CD4-positive, CD25-positive, alpha-beta regulatory T cell (primary cell): ENCODE results near the gene CDC42BPG. TPM values are rescaled to one million over a fixed set of nuclear protein-coding genes. Genes with fewer than 3 reads are reported as not detected.

Experiments used
- ATAC-seq, 2 donors: fragments of 150-1000 bp; cut with Tn5 transposase; one replicate each; pipeline ENCODE4 v1.10.0; 2021; ENCODE audit warnings: low read depth in 2 of 2, moderate number of reproducible peaks in 2 of 2, moderate library complexity in 1 of 2
- DNase-seq, 3 donors: peaks; one replicate each; pipeline versions ENCODE4 v3.0.0 to v3.0.0-alpha.2; 2012 to 2022; ENCODE audit warnings: mixed read lengths in 1 of 3
- H3K27ac ChIP-seq: one replicate; pipeline ENCODE4 v1.7.0; 2013; ENCODE audit warnings: mild to moderate bottlenecking, low read length; ENCODE audit not compliant: insufficient read depth, poor library complexity, severe bottlenecking
- H3K27me3 ChIP-seq: one replicate; pipeline ENCODE4 v1.7.0; 2013; ENCODE audit warnings: low read length; ENCODE audit not compliant: control insufficient read depth, insufficient read depth
- H3K36me3 ChIP-seq: one replicate; pipeline ENCODE4 v1.7.0; 2013; ENCODE audit warnings: mild to moderate bottlenecking, low read length, moderate library complexity; ENCODE audit not compliant: control insufficient read depth, insufficient read depth
- H3K4me1 ChIP-seq: 2 replicates; pipeline ENCODE4 v1.7.0; 2013; ENCODE audit warnings: mild to moderate bottlenecking, low read length; ENCODE audit not compliant: insufficient read depth, control insufficient read depth, poor library complexity, severe bottlenecking
- H3K4me3 ChIP-seq: one replicate; pipeline ENCODE4 v1.7.0; 2013; ENCODE audit warnings: low read depth, mild to moderate bottlenecking, low read length, moderate library complexity
- H3K9me3 ChIP-seq, 2 experiments: 1 replicate in 1 of 2; 2 replicates in 1 of 2; pipeline ENCODE4 v1.7.0; 2013; ENCODE audit warnings: low read length in 2 of 2, mild to moderate bottlenecking in 1 of 2, moderate library complexity in 1 of 2; ENCODE audit not compliant: control insufficient read depth in 2 of 2
- H3K27ac Mint-ChIP-seq, 3 donors: one replicate each; pipeline ENCODE4 v1.8.0; 2020 to 2022; ENCODE audit warnings: mild to moderate bottlenecking in 3 of 3, mixed read lengths in 3 of 3, moderate library complexity in 2 of 3
- H3K27me3 Mint-ChIP-seq: one replicate; pipeline ENCODE4 v1.8.0; 2022; ENCODE audit warnings: mild to moderate bottlenecking, mixed read lengths
- H3K36me3 Mint-ChIP-seq: one replicate; pipeline ENCODE4 v1.8.0; 2020; ENCODE audit warnings: mixed read lengths
- H3K4me1 Mint-ChIP-seq, 4 donors: one replicate each; pipeline ENCODE4 v1.8.0; 2020 to 2022; ENCODE audit warnings: mixed read lengths in 4 of 4, mild to moderate bottlenecking in 1 of 4
- H3K4me3 Mint-ChIP-seq, 4 donors: one replicate each; pipeline ENCODE4 v1.8.0; 2020 to 2022; ENCODE audit warnings: mild to moderate bottlenecking in 4 of 4, mixed read lengths in 4 of 4, moderate library complexity in 3 of 4
- H3K9me3 Mint-ChIP-seq, 7 donors: one replicate each; pipeline ENCODE4 v1.8.0; 2020 to 2022; ENCODE audit warnings: mixed read lengths in 7 of 7, mild to moderate bottlenecking in 3 of 7, moderate library complexity in 2 of 7
- polyA plus RNA-seq, 4 donors: library from polyadenylated mRNA; unstranded; fragments of 300-500 nt; fragmentation: Illumina TruSeq; gene quantifications; one replicate each; pipeline ENCODE4 v1.2.3, GENCODE V29; 2021
- total RNA-seq: library from RNA; stranded (reverse); gene quantifications from one replicate; pipeline ENCODE4 v1.2.3, GENCODE V29; 2022

CDC42BPG gene, protein sequence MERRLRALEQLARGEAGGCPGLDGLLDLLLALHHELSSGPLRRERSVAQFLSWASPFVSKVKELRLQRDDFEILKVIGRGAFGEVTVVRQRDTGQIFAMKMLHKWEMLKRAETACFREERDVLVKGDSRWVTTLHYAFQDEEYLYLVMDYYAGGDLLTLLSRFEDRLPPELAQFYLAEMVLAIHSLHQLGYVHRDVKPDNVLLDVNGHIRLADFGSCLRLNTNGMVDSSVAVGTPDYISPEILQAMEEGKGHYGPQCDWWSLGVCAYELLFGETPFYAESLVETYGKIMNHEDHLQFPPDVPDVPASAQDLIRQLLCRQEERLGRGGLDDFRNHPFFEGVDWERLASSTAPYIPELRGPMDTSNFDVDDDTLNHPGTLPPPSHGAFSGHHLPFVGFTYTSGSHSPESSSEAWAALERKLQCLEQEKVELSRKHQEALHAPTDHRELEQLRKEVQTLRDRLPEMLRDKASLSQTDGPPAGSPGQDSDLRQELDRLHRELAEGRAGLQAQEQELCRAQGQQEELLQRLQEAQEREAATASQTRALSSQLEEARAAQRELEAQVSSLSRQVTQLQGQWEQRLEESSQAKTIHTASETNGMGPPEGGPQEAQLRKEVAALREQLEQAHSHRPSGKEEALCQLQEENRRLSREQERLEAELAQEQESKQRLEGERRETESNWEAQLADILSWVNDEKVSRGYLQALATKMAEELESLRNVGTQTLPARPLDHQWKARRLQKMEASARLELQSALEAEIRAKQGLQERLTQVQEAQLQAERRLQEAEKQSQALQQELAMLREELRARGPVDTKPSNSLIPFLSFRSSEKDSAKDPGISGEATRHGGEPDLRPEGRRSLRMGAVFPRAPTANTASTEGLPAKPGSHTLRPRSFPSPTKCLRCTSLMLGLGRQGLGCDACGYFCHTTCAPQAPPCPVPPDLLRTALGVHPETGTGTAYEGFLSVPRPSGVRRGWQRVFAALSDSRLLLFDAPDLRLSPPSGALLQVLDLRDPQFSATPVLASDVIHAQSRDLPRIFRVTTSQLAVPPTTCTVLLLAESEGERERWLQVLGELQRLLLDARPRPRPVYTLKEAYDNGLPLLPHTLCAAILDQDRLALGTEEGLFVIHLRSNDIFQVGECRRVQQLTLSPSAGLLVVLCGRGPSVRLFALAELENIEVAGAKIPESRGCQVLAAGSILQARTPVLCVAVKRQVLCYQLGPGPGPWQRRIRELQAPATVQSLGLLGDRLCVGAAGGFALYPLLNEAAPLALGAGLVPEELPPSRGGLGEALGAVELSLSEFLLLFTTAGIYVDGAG (N-terminal part only)
- total RNA-seq = 11.6 TPM
- under 1 TPM in 2 of 4 donors, not detected in 2; 0.11 to 0.13 TPM for polyA plus RNA-seq

DNA sequence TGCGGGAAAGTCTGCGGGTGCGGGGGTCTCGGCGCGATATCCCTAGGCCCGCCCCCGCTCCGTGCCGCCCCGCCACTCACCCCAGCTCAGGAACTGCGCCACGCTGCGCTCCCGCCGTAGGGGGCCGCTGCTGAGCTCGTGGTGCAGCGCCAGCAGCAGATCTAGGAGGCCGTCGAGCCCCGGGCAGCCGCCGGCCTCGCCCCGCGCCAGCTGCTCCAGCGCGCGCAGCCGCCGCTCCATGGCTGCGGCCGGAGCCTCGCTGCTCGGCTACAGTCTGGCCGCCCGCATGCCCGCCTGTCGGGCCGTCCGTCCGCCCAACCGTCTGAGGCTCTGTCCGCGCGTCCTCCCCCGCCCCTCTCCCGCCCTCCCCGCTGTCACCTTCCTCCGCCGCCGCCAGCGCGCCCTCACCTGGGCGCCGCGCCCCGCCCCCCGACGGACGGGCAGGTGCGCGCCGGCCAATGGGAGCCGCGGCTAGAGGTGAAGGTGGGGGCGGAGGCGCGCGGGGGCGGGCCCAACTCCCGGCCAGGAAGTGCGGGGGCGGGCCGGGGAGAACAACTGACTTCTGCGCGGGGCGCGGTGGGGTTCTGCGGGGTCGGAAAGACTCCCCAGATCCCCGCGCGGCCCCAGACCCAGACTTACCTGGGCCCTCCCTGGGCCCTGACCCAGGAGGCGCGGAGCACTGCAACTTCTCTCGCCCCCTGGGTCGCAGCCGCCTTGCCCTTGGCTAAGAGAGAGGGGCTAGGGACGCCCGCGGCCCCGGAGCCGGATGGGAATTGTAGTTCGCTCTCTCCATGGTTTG lies at the start of gene CDC42BPG:
Gene CDC42BPG, minus strand, starts transcription at position 324 of the 799 bp plus-strand sequence. Its CDS starts 84 bp downstream, at position 240.
- DNase-seq (peak; percentile 76), ATAC-seq (peak; percentile 71 to 74)
- peaks cover 0 to 42% (median 22%) of the 10 kb centered on the region in 4 donors for H3K4me1 Mint-ChIP-seq
- peak within 1 kb of the TSS; percentile 71 for H3K27ac ChIP-seq
- H3K4me3 Mint-ChIP-seq = peak within 1 kb of the TSS; percentile 80 to 93 (median 86)
- peaks cover 1% of the 10 kb centered on the region for H3K36me3 Mint-ChIP-seq
- H3K27me3 Mint-ChIP-seq = peaks cover 8% of the 10 kb centered on the region
- H3K27ac Mint-ChIP-seq = peak within 1 kb of the TSS in 2 of 3 donors; percentile 69 to 94
- H3K36me3 ChIP-seq = no peaks in the 10 kb centered on the region
- H3K27me3 ChIP-seq = no peaks in the 10 kb centered on the region
- no peaks in the 10 kb centered on the region for H3K9me3 ChIP-seq
- no peaks in the 10 kb centered on the region for H3K9me3 Mint-ChIP-seq
- H3K4me3 ChIP-seq = no peak within 1 kb of the TSS
- peaks cover 41% of the 10 kb centered on the region for H3K4me1 ChIP-seq

DNA sequence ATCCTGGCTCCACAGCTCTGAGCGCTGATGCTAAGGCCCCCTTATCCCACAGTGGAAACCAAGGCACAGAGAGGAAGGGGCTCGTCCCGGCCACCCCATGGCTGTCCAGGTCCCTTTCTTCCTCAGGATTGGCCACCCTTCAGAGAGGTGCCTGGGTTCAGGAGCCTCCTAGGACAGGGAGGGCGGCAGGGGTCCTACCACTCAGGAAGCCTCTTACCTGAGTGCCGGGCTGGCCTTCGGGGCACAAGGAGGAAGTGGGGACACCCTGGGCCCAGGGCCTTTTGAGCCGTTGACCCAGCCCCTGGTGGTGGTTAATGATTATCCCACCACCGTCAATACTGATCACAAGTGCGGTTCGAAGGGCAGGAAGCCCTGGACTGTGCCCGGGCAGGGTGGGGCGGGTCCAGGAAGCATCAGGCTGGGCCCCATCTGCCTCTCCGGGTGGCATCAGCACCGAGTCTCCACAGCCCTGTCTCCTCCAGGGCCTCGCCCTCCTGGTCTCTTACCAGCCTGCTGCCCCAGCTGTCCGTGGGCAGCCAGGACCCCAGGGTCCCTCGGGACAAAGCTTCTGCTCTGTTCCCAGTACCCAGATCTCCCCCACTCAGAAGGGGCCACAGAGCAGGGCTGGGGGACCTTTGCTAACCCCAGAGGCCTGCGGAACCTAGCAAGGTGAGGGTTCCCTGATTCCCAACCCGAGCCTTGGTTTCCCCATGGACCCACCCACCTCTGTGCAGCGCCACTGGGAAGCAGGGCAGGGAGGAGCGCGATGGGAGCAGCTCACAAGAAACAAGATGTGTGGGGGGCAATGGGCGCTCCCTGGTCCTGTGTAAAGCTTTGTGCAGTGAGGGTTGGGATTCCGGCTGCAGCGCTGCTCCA lies 49.0 kb upstream of the CDC42BPG start:
- H3K9me3 Mint-ChIP-seq = peaks cover 0 to 4% (median 0%) of the 10 kb centered on the region in 7 donors
- no peak for DNase-seq
- Histone ChIP-seq H3K27me3 (no peaks in the 10 kb centered on the region), H3K27ac (no peak overlapping the region), H3K9me3 (no peaks in the 10 kb centered on the region), H3K4me1 (peaks cover 7% of the 10 kb centered on the region), H3K4me3 (no peak overlapping the region), H3K36me3 (peaks cover 13% of the 10 kb centered on the region)
- no peak overlapping the region for H3K4me3 Mint-ChIP-seq
- H3K36me3 Mint-ChIP-seq = peaks cover 3% of the 10 kb centered on the region
- H3K27ac Mint-ChIP-seq = no peak overlapping the region
- peaks cover 0 to 11% (median 4%) of the 10 kb centered on the region in 4 donors for H3K4me1 Mint-ChIP-seq
- no peaks in the 10 kb centered on the region for H3K27me3 Mint-ChIP-seq
- no peak for ATAC-seq

DNA sequence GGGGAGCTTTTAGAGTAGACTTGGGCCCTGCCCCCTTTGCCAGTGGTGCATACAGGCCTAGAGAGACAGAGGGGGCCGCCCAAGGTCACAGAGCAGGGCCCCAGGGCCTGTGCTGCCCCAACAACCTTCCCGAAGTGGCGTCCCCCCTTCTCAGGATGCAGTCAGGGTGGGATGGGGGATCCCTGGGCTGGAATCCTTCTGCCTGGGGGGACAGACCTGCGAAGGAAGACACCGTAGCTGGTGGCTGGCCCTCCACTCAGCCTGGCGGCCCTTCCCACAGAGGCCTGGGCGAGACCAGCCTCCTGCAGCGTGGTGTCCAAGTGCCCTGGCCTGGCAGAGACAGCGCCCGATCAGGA lies 48.4 kb upstream of the CDC42BPG start:
- no peak overlapping the region for H3K27ac Mint-ChIP-seq
- no peak for ATAC-seq
- no peaks in the 10 kb centered on the region for H3K27me3 ChIP-seq
- H3K36me3 Mint-ChIP-seq = peaks cover 3% of the 10 kb centered on the region
- H3K36me3 ChIP-seq = peaks cover 7% of the 10 kb centered on the region
- peaks cover 0 to 12% (median 8%) of the 10 kb centered on the region in 4 donors for H3K4me1 Mint-ChIP-seq
- H3K9me3 Mint-ChIP-seq = peaks cover 0 to 4% (median 0%) of the 10 kb centered on the region in 7 donors
- no peak overlapping the region for H3K4me3 Mint-ChIP-seq
- H3K4me3 ChIP-seq = no peak overlapping the region
- DNase-seq = no peak
- H3K9me3 ChIP-seq = no peaks in the 10 kb centered on the region
- peaks cover 12% of the 10 kb centered on the region for H3K4me1 ChIP-seq
- no peaks in the 10 kb centered on the region for H3K27me3 Mint-ChIP-seq
- no peak overlapping the region for H3K27ac ChIP-seq

DNA sequence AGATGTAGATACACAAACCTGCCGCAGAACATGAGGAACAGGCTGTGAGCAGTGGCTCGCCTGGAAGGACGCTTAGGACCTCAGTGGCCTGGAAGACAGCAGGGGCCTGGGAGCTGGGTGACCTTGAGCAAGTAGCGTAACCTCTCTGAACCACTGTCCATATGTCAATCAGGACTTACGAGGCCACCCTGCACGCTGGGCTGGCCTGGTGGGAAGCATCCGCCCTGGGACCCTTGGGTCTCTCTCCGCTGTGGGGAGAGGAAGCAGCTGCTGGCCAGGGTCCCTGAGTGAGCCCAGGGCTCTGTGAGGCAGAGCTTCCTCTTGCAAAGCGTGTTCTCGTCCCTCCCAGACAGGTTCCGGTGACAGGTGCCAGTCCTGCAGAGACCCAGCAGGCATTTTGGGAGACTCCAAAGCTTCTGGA lies 48.0 kb upstream of the CDC42BPG start:
- Histone ChIP-seq H3K4me1 (peaks cover 16% of the 10 kb centered on the region), H3K9me3 (no peaks in the 10 kb centered on the region), H3K4me3 (no peak overlapping the region), H3K27ac (no peak overlapping the region), H3K36me3 (peaks cover 5% of the 10 kb centered on the region), H3K27me3 (no peaks in the 10 kb centered on the region)
- Mint-ChIP-seq H3K4me3 (no peak overlapping the region), H3K27ac (no peak overlapping the region), H3K27me3 (no peaks in the 10 kb centered on the region), H3K36me3 (peaks cover 3% of the 10 kb centered on the region), H3K4me1 (peaks cover 2 to 15% (median 11%) of the 10 kb centered on the region in 4 donors), H3K9me3 (peaks cover 0 to 4% (median 0%) of the 10 kb centered on the region in 7 donors)
- ATAC-seq = no peak
- no peak for DNase-seq

DNA sequence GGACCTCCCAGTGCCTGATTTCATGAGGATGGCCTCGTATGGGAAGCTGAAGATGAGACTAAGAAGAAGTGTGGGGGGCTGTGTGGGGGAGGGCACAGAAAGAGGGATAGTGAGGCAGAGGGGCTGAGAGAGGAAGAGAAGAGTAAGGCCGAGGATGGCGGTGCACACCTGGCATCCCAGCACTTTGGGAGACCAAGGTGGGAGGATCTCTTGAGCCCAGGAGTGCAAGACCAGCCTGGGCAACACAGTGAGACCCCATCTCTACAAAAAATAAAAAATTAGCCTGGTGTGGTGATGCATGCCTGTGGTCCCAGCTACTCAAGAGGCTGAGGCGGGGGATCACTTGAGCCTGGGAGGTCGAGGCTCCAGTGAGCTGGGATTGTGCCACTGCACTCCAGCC lies 47.4 kb upstream of the CDC42BPG start:
- Histone ChIP-seq H3K27ac (no peak overlapping the region), H3K9me3 (no peaks in the 10 kb centered on the region), H3K27me3 (no peaks in the 10 kb centered on the region), H3K4me3 (no peak overlapping the region), H3K36me3 (no peaks in the 10 kb centered on the region), H3K4me1 (peaks cover 18% of the 10 kb centered on the region)
- H3K36me3 Mint-ChIP-seq = peaks cover 3% of the 10 kb centered on the region
- H3K4me1 Mint-ChIP-seq = peaks cover 5 to 18% (median 13%) of the 10 kb centered on the region in 4 donors
- H3K9me3 Mint-ChIP-seq = peaks cover 0 to 4% (median 0%) of the 10 kb centered on the region in 7 donors
- H3K27me3 Mint-ChIP-seq = no peaks in the 10 kb centered on the region
- H3K27ac Mint-ChIP-seq = peak overlapping the region in 1 of 3 donors; percentile 67
- H3K4me3 Mint-ChIP-seq = peak overlapping the region in 1 of 4 donors; percentile 44
- no peak for ATAC-seq
- DNase-seq = no peak

DNA sequence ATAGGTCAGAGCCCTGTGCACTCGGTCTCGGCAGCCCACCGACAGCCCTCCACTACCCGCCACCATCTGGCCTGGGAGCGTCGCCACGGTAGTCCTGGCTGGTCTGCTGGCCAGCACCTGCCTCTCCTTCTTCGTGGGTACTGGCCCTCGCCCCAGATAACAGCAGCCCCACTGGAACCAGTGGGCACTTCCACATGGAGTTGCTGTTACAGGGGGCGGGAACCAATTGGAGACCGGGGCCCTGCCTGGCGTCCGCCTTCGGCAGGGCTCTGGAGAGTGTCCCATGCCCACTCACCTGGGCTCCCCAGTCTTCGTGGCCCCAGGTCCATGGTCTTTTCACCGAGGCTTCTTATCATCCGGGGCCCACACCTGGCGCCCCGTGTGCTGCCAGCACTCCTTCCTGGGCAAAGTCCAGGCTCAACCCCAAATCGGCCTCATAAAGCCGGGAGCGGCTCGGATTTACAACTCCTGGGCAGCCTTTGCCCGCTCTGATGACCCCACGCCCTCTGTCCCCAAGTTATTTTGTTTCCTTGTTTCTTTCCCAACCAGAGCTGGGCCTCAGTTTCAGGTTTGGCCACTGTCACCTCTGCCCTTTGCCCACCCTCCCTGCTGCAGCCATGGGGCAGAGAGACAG lies 46.9 kb upstream of the CDC42BPG start:
- Histone ChIP-seq H3K4me3 (no peak overlapping the region), H3K27me3 (no peaks in the 10 kb centered on the region), H3K36me3 (no peaks in the 10 kb centered on the region), H3K4me1 (peaks cover 18% of the 10 kb centered on the region), H3K9me3 (no peaks in the 10 kb centered on the region), H3K27ac (no peak overlapping the region)
- Mint-ChIP-seq H3K36me3 (peaks cover 3% of the 10 kb centered on the region), H3K27ac (peak overlapping the region in 1 of 3 donors; percentile 67), H3K27me3 (no peaks in the 10 kb centered on the region), H3K4me1 (peaks cover 5 to 18% (median 13%) of the 10 kb centered on the region in 4 donors), H3K4me3 (peak overlapping the region in 1 of 4 donors; percentile 56), H3K9me3 (peaks cover 0 to 4% (median 0%) of the 10 kb centered on the region in 7 donors)
- no peak for ATAC-seq
- no peak for DNase-seq
